ENCODE measurements around the gene NUDT3.

NUDT3 gene

DNA sequence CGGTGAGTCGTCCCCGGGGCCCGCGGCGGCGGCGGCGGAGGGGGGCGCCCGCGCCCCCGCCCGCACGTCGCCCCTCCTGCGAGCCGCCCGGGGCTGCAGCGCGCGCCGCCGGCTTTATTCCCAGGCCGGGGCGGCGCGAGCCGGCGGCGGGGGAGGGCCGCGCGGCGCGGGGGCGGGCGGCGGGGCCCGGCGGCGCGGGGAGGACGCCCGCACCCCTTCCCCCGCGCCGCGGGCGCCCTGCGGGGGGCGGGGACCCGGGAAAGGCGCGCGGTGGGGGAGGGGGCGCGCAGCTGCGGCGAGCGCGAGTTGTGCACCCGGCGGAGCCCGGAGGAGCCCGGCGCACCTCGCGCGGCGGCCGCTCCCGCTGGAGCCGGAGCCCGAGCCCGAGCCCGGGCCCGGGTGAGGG is 155.2 kb downstream of the NUDT3 start:
- no peak for DNase-seq

GRCh38 chr6:34236443-34237315 is 155.8 kb downstream of the NUDT3 start, which contains the start of gene HMGA1:
Gene HMGA1 (plus strand): TSS chr6:34236873. CDS start chr6:34240781, 3,908 bp downstream.
- DNase-seq: peak; percentile 88

DNA sequence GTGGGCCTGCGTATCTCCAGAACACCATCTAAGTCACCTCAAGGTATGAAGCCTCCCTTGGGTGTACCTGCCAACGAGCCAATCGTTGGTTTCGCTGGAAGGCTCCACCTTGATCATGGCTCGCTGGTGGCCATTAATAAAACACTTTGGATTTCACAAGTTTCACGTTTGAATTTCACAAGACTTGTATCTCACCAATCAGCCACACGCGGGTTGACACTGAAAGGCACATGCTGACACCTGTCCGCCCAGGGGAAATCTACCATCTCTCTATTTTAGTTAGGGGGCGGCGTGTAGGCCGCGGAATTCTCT is 156.4 kb downstream of the NUDT3 start:
- DNase-seq: no peak

DNA sequence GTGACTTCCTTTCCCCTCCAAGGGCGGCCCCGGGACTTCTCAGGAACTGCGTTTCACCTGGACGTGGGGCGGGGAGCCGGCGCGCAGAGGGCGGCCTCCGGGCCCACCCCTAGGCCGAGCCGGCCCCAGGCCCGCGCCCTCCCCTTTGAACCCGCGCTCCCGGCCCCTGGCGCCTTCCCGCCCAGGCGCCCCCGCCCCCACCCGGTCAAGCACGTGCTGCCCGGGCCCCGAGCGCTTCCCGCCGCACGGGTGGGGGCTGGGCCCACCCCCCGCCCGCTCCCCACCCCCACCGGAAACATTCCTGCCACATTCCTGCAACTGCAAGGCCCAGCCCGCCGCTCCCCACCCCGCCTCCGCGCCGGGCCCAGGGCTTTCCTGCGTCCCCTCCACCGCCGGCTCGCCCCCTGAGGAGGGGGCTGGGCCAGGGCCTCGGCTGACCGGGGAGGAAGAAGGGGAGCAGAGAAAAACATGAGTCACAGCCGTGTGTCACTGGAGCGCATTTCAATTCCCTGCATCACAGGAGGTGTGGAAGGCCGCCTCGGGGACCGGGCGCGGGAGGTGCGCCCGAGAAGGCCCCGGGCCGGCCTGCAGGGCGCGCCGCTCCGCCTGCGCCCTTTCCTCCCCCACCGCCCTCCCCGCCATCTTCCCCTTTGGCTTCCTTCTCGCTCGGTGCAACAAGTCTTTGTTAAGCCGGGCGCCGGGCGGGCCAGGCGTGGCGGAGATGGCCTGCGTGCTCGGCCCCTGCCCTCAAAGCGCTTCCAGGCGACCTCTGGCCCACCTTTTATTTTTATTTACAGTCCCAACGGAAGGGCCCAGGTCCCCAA is 156.9 kb downstream of the NUDT3 start:
- DNase-seq: peak; percentile 84

- no peak for DNase-seq
These were observed 157.7 kb downstream of the NUDT3 start for GRCh38 chr6:34234667-34235306.

DNA sequence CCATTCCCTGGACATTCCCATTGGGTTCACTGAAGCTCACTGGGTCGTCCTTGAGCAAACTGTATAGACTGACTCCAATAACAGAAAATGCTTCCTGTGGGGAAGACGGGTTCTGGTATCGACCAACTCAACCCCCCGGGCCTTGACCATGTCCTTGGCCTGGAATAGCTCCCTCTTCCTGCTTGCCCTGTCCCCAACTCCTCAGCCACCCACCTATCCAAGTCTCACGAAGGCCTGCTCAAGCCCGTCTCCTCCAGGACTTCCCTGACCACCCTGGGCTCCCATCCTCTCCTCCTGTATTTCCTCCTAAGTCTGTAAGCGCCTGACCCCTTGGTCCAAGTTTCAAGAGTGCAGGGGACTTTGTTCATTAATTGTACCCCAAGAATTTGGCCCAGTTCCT is 158.6 kb downstream of the NUDT3 start:
- DNase-seq: no peak

- no peak for DNase-seq
These were observed 159.6 kb downstream of the NUDT3 start for GRCh38 chr6:34232901-34233300.

GRCh38 chr6:34231566-34232336 is 160.7 kb downstream of the NUDT3 start:
- DNase-seq: no peak

DNA sequence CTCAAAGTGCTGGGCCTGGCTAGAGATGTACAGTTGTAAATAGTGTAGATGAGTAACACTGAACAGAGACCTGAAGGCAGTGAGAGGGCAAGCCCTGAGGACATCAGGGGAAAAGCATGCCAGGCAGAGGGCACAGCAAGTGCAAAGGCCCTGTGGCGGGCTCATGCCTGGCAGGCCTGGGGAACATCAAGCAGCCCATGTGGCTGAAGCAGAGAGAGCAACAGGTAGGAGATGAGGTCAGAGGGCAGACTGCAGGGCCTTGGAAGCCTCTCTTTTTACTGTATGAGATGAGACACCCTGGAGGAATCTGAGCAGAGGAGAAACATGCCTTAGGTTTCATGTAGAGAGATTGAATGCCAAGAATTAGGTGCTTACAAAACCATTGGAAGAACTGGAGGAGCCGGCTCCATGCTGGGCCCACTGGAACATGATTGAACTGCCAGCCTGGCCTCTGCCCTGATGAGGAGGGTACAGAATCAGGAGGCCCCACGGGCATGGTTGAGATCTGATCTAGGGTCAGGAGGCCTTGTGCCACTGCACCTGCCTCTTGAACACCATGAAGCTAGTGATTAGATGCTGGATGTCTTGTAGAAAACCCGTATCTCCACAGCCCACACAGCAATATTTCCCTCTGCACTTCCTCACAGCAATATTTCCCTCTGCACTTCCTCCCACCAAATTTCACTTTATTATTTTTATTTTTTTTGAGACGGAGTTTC is 161.7 kb downstream of the NUDT3 start:
- DNase-seq: no peak

DNA sequence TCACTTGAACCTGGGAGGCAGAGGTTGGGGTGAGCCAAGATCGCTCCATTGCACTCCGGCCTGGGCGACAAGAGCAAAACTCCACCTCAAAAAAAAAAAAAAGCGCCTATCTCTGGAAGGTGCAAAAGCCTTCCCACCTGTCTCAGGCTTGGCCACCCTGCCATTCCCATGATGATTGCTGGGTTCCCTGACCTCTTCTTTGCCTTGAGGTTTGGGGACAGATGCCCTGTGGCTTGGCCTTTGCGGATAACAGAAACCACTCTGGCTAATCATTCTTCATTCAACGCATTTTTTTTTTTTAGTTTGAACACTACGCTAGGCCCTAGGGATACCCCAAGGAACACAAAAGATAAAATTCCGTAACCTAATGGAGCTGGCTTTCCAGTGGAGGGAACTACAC is 162.6 kb downstream of the NUDT3 start:
- DNase-seq: no peak

Measured in HCEC 1CT (cell line).